C4-2B (cell line): Measurements from ENCODE around the gene NSD1.

Source experiments
- CTCF ChIP-seq: fragments of 450-650 bp; conservative IDR thresholded peaks from 2 replicates; pipeline ENCODE4 v1.5.1; 2017; ENCODE audit warnings: mild to moderate bottlenecking
- ZFX ChIP-seq: fragments of 450-650 bp; IDR thresholded peaks from 2 replicates; pipeline ENCODE4 v1.6.1; 2017

DNA sequence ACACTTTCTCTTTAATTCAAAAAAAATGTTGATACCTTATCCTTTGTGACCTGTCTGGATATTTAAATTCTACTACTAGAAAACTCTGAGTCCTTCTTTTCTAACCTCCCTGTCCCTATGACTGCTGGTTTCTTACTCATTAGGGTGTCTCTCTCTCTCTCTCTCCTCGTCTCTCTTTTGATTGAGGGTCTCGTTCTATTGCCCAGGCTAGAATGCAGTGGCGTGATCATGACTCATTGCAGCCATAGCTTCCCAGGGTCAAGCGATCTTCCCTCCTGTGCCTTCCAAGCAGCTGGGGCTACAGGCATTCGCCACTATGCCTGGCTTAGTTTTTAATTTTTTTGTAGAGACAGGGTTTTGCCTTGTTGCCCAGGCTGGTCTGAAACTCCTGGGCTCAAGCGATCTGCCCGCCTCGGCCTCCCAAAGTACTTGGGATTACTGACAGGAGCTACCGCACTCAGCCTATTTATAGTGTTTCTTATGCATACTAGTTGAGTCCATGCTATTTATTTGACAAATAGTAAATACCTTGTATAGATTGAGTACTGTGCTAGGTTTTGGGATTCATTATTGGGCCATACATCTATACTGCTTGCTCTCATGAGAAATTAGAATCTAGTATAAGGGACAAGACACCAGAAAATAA lies 61.9 kb downstream of the NSD1 start:
- TF ChIP-seq CTCF (no peak), ZFX (no peak)
